Measurements from ENCODE around the gene MRPL54. TPM values are rescaled to one million over a fixed set of nuclear protein-coding genes. Genes with fewer than 3 reads are reported as not detected.

MRPL54 gene
- total and polyA plus RNA-seq, 2 experiments from 2014 or later: 29.7 to 89.9 TPM

DNA sequence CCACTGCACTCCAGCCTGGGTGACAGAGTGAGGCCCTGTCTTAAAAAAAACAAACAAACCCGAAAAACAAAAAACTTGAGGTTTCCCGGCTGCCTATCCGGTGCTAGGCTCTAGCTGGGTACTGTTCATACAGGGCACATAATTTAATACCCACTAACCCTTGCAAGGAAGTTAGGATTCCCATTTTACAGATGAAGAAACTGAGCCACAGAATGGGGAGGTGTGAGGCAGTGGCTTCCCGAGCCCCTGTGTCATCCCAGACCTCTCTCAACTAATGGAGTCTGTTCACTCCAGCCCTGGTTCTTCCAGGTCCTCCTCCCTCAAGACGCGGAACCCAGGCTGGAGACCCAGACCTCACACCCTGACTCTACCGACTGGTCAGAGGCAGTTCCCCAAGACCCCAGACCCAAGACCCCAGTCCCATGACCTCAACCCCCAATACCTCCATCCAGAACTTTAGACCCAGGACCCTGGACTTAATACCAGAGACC, 1.6 kb upstream of the MRPL54 start:
- H2AFZ ChIP-seq: peak overlapping the region; percentile 96; the same call in 1 of the 2 replicates
- H4K20me1 ChIP-seq (replicated peaks; ENCODE audit: insufficient read depth): no peaks in the 10 kb centered on the region
- peaks cover 4% of the 10 kb centered on the region for H3K4me1 Mint-ChIP-seq
- peaks cover 3% of the 10 kb centered on the region for H3K4me1 ChIP-seq (ENCODE audit: insufficient read depth)
- no peaks in the 10 kb centered on the region for H3F3A ChIP-seq (replicated peaks; ENCODE audit: low read depth)
- peaks cover 22% of the 10 kb centered on the region for H3K79me2 ChIP-seq (replicated peaks; ENCODE audit: insufficient read depth)
- H3K4me3 ChIP-seq: peak overlapping the region; percentile 99
- DNase-seq (ENCODE audit: low spot score): peak; percentile 38
- H3K36me3 ChIP-seq (ENCODE audit: insufficient read depth): no peaks in the 10 kb centered on the region
- no peaks in the 10 kb centered on the region for H3K27me3 ChIP-seq (ENCODE audit: insufficient read depth)
- peak overlapping the region; percentile 55; the same call in 1 of the 2 replicates for H3K27ac ChIP-seq (ENCODE audit: low read depth)
- H3K27ac Mint-ChIP-seq: peak overlapping the region; percentile 92
- peaks cover 11% of the 10 kb centered on the region for H3K27me3 Mint-ChIP-seq (ENCODE audit: insufficient read depth, low read depth, poor library complexity)
- H3K9me2 ChIP-seq (ENCODE audit: insufficient read depth): no peaks in the 10 kb centered on the region; the same call in 1 of the 2 replicates
- H3K36me3 Mint-ChIP-seq (ENCODE audit: low read depth): peaks cover 1% of the 10 kb centered on the region; the same call in 1 of the 3 replicates
- peak overlapping the region; percentile 93 for H3K4me2 ChIP-seq
- ATAC-seq: peak; percentile 9
- peaks cover 2% of the 10 kb centered on the region; the same call in 1 of the 3 replicates for H3K9me3 Mint-ChIP-seq
- peak overlapping the region; percentile 90 for H3K4me3 Mint-ChIP-seq
- TF ChIP-seq CREB1 (CRISPR knock-in tag; IDR thresholded peaks at IDR 0.05; ENCODE audit: low read depth) (no peak), ZNF331 (CRISPR knock-in tag; IDR thresholded peaks at IDR 0.05; ENCODE audit: low read depth) (no peak), JUNB (IDR thresholded peaks at IDR 0.05; ENCODE audit: unreplicated experiment) (no peak), STAT1 (IDR thresholded peaks at IDR 0.05; ENCODE audit: unreplicated experiment) (no peak), EZH2 (IDR thresholded peaks at IDR 0.05; ENCODE audit: low read depth, unreplicated experiment) (no peak), EZH2phosphoT487 (IDR thresholded peaks at IDR 0.05; ENCODE audit: unreplicated experiment) (no peak), NANOG (IDR thresholded peaks at IDR 0.05; ENCODE audit: borderline replicate concordance) (no peak), ZNF114 (CRISPR knock-in tag; IDR thresholded peaks at IDR 0.05) (no peak), POLR2AphosphoS5 (IDR thresholded peaks at IDR 0.05; ENCODE audit: low read depth) (no peak)
- TF ChIP-seq, protein P1, sequence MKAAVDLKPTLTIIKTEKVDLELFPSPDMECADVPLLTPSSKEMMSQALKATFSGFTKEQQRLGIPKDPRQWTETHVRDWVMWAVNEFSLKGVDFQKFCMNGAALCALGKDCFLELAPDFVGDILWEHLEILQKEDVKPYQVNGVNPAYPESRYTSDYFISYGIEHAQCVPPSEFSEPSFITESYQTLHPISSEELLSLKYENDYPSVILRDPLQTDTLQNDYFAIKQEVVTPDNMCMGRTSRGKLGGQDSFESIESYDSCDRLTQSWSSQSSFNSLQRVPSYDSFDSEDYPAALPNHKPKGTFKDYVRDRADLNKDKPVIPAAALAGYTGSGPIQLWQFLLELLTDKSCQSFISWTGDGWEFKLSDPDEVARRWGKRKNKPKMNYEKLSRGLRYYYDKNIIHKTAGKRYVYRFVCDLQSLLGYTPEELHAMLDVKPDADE (IDR thresholded peaks at IDR 0.05): no peak
- TF ChIP-seq, protein P2, sequence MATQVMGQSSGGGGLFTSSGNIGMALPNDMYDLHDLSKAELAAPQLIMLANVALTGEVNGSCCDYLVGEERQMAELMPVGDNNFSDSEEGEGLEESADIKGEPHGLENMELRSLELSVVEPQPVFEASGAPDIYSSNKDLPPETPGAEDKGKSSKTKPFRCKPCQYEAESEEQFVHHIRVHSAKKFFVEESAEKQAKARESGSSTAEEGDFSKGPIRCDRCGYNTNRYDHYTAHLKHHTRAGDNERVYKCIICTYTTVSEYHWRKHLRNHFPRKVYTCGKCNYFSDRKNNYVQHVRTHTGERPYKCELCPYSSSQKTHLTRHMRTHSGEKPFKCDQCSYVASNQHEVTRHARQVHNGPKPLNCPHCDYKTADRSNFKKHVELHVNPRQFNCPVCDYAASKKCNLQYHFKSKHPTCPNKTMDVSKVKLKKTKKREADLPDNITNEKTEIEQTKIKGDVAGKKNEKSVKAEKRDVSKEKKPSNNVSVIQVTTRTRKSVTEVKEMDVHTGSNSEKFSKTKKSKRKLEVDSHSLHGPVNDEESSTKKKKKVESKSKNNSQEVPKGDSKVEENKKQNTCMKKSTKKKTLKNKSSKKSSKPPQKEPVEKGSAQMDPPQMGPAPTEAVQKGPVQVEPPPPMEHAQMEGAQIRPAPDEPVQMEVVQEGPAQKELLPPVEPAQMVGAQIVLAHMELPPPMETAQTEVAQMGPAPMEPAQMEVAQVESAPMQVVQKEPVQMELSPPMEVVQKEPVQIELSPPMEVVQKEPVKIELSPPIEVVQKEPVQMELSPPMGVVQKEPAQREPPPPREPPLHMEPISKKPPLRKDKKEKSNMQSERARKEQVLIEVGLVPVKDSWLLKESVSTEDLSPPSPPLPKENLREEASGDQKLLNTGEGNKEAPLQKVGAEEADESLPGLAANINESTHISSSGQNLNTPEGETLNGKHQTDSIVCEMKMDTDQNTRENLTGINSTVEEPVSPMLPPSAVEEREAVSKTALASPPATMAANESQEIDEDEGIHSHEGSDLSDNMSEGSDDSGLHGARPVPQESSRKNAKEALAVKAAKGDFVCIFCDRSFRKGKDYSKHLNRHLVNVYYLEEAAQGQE (IDR thresholded peaks at IDR 0.05; ENCODE audit: unreplicated experiment): no peak
- TF ChIP-seq, protein P3, sequence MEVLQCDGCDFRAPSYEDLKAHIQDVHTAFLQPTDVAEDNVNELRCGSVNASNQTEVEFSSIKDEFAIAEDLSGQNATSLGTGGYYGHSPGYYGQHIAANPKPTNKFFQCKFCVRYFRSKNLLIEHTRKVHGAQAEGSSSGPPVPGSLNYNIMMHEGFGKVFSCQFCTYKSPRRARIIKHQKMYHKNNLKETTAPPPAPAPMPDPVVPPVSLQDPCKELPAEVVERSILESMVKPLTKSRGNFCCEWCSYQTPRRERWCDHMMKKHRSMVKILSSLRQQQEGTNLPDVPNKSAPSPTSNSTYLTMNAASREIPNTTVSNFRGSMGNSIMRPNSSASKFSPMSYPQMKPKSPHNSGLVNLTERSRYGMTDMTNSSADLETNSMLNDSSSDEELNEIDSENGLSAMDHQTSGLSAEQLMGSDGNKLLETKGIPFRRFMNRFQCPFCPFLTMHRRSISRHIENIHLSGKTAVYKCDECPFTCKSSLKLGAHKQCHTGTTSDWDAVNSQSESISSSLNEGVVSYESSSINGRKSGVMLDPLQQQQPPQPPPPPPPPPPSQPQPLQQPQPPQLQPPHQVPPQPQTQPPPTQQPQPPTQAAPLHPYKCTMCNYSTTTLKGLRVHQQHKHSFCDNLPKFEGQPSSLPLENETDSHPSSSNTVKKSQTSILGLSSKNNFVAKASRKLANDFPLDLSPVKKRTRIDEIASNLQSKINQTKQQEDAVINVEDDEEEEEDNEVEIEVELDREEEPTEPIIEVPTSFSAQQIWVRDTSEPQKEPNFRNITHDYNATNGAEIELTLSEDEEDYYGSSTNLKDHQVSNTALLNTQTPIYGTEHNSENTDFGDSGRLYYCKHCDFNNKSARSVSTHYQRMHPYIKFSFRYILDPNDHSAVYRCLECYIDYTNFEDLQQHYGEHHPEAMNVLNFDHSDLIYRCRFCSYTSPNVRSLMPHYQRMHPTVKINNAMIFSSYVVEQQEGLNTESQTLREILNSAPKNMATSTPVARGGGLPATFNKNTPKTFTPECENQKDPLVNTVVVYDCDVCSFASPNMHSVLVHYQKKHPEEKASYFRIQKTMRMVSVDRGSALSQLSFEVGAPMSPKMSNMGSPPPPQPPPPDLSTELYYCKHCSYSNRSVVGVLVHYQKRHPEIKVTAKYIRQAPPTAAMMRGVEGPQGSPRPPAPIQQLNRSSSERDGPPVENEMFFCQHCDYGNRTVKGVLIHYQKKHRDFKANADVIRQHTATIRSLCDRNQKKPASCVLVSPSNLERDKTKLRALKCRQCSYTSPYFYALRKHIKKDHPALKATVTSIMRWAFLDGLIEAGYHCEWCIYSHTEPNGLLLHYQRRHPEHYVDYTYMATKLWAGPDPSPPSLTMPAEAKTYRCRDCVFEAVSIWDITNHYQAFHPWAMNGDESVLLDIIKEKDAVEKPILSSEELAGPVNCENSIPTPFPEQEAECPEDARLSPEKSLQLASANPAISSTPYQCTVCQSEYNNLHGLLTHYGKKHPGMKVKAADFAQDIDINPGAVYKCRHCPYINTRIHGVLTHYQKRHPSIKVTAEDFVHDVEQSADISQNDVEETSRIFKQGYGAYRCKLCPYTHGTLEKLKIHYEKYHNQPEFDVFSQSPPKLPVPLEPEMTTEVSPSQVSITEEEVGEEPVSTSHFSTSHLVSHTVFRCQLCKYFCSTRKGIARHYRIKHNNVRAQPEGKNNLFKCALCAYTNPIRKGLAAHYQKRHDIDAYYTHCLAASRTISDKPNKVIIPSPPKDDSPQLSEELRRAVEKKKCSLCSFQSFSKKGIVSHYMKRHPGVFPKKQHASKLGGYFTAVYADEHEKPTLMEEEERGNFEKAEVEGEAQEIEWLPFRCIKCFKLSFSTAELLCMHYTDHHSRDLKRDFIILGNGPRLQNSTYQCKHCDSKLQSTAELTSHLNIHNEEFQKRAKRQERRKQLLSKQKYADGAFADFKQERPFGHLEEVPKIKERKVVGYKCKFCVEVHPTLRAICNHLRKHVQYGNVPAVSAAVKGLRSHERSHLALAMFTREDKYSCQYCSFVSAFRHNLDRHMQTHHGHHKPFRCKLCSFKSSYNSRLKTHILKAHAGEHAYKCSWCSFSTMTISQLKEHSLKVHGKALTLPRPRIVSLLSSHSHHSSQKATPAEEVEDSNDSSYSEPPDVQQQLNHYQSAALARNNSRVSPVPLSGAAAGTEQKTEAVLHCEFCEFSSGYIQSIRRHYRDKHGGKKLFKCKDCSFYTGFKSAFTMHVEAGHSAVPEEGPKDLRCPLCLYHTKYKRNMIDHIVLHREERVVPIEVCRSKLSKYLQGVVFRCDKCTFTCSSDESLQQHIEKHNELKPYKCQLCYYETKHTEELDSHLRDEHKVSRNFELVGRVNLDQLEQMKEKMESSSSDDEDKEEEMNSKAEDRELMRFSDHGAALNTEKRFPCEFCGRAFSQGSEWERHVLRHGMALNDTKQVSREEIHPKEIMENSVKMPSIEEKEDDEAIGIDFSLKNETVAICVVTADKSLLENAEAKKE (CRISPR knock-in tag; IDR thresholded peaks at IDR 0.05): no peak
- TF ChIP-seq, protein P4, sequence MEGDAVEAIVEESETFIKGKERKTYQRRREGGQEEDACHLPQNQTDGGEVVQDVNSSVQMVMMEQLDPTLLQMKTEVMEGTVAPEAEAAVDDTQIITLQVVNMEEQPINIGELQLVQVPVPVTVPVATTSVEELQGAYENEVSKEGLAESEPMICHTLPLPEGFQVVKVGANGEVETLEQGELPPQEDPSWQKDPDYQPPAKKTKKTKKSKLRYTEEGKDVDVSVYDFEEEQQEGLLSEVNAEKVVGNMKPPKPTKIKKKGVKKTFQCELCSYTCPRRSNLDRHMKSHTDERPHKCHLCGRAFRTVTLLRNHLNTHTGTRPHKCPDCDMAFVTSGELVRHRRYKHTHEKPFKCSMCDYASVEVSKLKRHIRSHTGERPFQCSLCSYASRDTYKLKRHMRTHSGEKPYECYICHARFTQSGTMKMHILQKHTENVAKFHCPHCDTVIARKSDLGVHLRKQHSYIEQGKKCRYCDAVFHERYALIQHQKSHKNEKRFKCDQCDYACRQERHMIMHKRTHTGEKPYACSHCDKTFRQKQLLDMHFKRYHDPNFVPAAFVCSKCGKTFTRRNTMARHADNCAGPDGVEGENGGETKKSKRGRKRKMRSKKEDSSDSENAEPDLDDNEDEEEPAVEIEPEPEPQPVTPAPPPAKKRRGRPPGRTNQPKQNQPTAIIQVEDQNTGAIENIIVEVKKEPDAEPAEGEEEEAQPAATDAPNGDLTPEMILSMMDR (conservative IDR thresholded peaks at IDR 0.05; ENCODE audit: low read depth in 2 of 2): no peak
